ENCODE results near the gene PPP2R5E.
A peak's percentile ranks its signal among the peaks of the same experiment; 100 is the strongest.
"Not testable (repeated sequence)": the region's sequence is repeated elsewhere in the genome, so short reads cannot be mapped to it uniquely, and the experiment has no call there.

The PPP2R5E gene
- long read RNA-seq, donor 1, full-length matches to known transcripts: 1 of 6 reads
- long read RNA-seq, donor 1, partial matches to known transcripts: 5 of 6 reads
- long read RNA-seq, donor 1, other reads (novel, unspliced or antisense): 0 of 6 reads
- long read RNA-seq, donor 2, full-length matches to known transcripts: 4 of 4 reads
- long read RNA-seq, donor 2, partial matches to known transcripts: 0 of 4 reads
- long read RNA-seq, donor 2, other reads (novel, unspliced or antisense): 0 of 4 reads
- long read RNA-seq, donor 3, full-length matches to known transcripts: 2 of 2 reads
- long read RNA-seq, donor 3, partial matches to known transcripts: 0 of 2 reads
- long read RNA-seq, donor 3, other reads (novel, unspliced or antisense): 0 of 2 reads
- long read RNA-seq, donor 4, full-length matches to known transcripts: 5 of 11 reads
- long read RNA-seq, donor 4, partial matches to known transcripts: 6 of 11 reads
- long read RNA-seq, donor 4, other reads (novel, unspliced or antisense): 0 of 11 reads
- long read RNA-seq, donor 5, full-length matches to known transcripts: 3 of 3 reads
- long read RNA-seq, donor 5, partial matches to known transcripts: 0 of 3 reads
- long read RNA-seq, donor 5, other reads (novel, unspliced or antisense): 0 of 3 reads
- long read RNA-seq, donor 6, full-length matches to known transcripts: 8 of 8 reads
- long read RNA-seq, donor 6, partial matches to known transcripts: 0 of 8 reads
- long read RNA-seq, donor 6, other reads (novel, unspliced or antisense): 0 of 8 reads
- long read RNA-seq, donor 7: 0 reads
- long read RNA-seq, donor 8, full-length matches to known transcripts: 2 of 2 reads
- long read RNA-seq, donor 8, partial matches to known transcripts: 0 of 2 reads
- long read RNA-seq, donor 8, other reads (novel, unspliced or antisense): 0 of 2 reads

- peak; percentile 95 for DNase-seq
These were observed at the start of gene PPP2R5E for GRCh38 chr14:63543000-63543825. PPP2R5E (minus strand) TSS chr14:63543377; CDS start chr14:63539685, 3,692 bp downstream.

GRCh38 chr14:63583046-63583445 lies 39.9 kb upstream of the PPP2R5E start:
- DNase-seq: not testable (repeated sequence)

- DNase-seq: no peak
These were observed 38.3 kb upstream of the PPP2R5E start for GRCh38 chr14:63581491-63581890.

- no peak for DNase-seq
These were observed 35.1 kb upstream of the PPP2R5E start for GRCh38 chr14:63578300-63578699.

- no peak for DNase-seq
These were observed 30.4 kb upstream of the PPP2R5E start for GRCh38 chr14:63573581-63573980.

- DNase-seq: no peak
These were observed 22.3 kb upstream of the PPP2R5E start for GRCh38 chr14:63565448-63565847.

GRCh38 chr14:63564318-63564717 lies 21.1 kb upstream of the PPP2R5E start:
- DNase-seq: no peak

- no peak for DNase-seq
These were observed 20.3 kb upstream of the PPP2R5E start for GRCh38 chr14:63563370-63564026.

- no peak for DNase-seq
These were observed 19.2 kb upstream of the PPP2R5E start for GRCh38 chr14:63562405-63562804.

GRCh38 chr14:63555572-63555971 lies 12.4 kb upstream of the PPP2R5E start:
- no peak for DNase-seq

GRCh38 chr14:63551332-63551731 lies 8.2 kb upstream of the PPP2R5E start:
- no peak for DNase-seq

- DNase-seq: no peak
These were observed 4.7 kb upstream of the PPP2R5E start for GRCh38 chr14:63547798-63548335.

GRCh38 chr14:63545431-63545830 lies 2.3 kb upstream of the PPP2R5E start:
- DNase-seq: no peak

GRCh38 chr14:63544591-63545299 lies 1.6 kb upstream of the PPP2R5E start:
- no peak for DNase-seq

- DNase-seq: no peak
These were observed 739 bp upstream of the PPP2R5E start for GRCh38 chr14:63543826-63544406.

- peak; percentile 59 for DNase-seq
These were observed 762 bp downstream of the PPP2R5E start for GRCh38 chr14:63542231-63542999.

- no peak for DNase-seq
These were observed 7.3 kb downstream of the PPP2R5E start for GRCh38 chr14:63535918-63536317.

GRCh38 chr14:63533474-63533873 lies 9.7 kb downstream of the PPP2R5E start:
- no peak for DNase-seq

- DNase-seq: no peak
These were observed 18.5 kb downstream of the PPP2R5E start for GRCh38 chr14:63524537-63525155.
